ENCODE results near the gene NEU1.
"Not testable (repeated sequence)": the region's sequence is repeated elsewhere in the genome, so short reads cannot be mapped to it uniquely, and the experiment has no call there.

The NEU1 gene

DNA sequence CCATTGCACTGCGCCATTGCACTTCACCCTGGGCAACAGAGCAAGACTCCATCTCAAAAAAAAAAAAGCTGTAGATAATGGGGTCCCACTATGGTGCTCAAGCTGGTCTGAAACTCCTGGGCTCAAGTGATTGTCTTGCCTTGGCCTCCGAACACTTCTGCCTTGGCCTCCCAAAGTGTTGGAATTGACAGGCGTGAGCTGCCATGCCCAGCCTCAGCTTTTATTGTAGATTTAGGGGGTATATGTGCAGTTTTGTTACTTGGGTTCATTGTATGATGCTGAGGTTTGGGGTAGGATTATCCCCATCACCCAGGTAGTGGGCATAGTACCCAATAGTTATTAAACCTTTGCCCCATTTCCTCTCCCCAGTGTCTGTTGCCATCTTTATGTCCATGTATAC lies 23.7 kb downstream of the NEU1 start (continued):
- TF ChIP-seq, protein P1, sequence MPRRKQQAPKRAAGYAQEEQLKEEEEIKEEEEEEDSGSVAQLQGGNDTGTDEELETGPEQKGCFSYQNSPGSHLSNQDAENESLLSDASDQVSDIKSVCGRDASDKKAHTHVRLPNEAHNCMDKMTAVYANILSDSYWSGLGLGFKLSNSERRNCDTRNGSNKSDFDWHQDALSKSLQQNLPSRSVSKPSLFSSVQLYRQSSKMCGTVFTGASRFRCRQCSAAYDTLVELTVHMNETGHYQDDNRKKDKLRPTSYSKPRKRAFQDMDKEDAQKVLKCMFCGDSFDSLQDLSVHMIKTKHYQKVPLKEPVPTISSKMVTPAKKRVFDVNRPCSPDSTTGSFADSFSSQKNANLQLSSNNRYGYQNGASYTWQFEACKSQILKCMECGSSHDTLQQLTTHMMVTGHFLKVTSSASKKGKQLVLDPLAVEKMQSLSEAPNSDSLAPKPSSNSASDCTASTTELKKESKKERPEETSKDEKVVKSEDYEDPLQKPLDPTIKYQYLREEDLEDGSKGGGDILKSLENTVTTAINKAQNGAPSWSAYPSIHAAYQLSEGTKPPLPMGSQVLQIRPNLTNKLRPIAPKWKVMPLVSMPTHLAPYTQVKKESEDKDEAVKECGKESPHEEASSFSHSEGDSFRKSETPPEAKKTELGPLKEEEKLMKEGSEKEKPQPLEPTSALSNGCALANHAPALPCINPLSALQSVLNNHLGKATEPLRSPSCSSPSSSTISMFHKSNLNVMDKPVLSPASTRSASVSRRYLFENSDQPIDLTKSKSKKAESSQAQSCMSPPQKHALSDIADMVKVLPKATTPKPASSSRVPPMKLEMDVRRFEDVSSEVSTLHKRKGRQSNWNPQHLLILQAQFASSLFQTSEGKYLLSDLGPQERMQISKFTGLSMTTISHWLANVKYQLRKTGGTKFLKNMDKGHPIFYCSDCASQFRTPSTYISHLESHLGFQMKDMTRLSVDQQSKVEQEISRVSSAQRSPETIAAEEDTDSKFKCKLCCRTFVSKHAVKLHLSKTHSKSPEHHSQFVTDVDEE (CRISPR knock-in tag; IDR thresholded peaks at IDR 0.05), result no peak

DNA sequence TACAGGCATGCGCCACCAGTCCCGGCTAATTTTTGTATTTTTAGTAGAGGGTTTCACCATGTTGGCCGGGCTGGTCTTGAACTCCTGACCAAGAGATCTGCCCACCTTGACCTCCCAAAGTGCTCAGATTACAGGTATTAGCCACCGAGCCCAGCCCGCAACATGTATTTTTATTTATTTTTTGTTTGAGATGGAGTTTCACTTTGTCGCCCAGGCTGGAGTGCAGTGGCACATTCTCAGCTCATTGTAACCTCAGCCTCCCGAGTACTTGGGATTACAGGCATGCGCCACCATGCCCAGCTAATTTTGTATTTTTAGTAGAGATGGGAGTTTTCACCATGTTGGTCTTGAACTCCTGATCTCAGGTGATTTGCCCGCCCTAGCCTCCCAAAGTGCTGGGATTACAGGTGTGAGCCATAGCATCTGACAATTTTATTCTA lies 24.5 kb downstream of the NEU1 start:
- ATAC-seq, result not testable (repeated sequence)

DNA sequence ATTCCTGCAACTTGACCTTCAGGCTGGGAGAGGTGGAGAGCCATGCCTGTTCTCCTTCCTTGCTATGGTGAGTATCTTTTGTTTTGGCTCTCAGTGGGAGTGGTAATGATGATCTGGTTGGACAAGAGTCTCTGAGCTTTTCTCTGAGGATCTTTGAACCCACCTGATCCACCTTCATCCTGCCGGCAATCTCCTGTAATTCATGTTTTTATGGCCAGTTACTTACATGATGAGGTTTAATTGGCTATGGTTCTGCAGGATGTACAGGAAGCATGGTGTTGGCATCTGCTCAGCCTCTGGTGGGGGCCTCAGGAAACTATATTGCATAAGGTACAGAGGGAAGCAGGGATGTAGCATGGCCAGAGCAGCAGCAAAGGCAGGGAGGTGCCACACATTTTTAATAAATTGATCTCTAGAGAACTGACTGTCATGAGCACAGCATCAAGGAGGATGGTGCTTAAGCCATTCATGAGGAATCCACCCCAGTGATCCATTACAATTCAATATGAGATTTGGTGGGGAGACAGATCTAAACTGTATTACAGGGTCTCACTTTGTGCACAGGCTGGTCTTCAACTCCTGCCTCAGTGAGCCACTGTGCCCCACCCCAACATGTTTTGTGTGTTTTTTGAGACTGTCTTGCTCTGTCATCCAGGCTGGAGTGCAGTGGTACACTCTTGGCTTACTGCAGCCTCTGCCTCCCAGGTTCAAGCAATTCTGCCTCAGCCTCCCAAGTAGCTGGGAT lies 25.1 kb downstream of the NEU1 start:
- no peak for TF ChIP-seq ZC3H10 (CRISPR knock-in tag; IDR thresholded peaks at IDR 0.05)
- TF ChIP-seq, protein P2, sequence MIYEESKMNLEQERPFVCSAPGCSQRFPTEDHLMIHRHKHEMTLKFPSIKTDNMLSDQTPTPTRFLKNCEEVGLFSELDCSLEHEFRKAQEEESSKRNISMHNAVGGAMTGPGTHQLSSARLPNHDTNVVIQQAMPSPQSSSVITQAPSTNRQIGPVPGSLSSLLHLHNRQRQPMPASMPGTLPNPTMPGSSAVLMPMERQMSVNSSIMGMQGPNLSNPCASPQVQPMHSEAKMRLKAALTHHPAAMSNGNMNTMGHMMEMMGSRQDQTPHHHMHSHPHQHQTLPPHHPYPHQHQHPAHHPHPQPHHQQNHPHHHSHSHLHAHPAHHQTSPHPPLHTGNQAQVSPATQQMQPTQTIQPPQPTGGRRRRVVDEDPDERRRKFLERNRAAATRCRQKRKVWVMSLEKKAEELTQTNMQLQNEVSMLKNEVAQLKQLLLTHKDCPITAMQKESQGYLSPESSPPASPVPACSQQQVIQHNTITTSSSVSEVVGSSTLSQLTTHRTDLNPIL (CRISPR knock-in tag; IDR thresholded peaks at IDR 0.05; ENCODE audit: low read depth), result no peak
- TF ChIP-seq GLIS3 (CRISPR knock-in tag; IDR thresholded peaks at IDR 0.05), result no peak
- no peak for TF ChIP-seq TCF4 (CRISPR knock-in tag; IDR thresholded peaks at IDR 0.05; ENCODE audit: borderline replicate concordance)
- TF ChIP-seq, protein P1 (CRISPR knock-in tag; IDR thresholded peaks at IDR 0.05), result no peak
- no peak for TF ChIP-seq ISL1 (CRISPR knock-in tag; IDR thresholded peaks at IDR 0.05)
- TF ChIP-seq ZNF8 (CRISPR knock-in tag; IDR thresholded peaks at IDR 0.05), result no peak
- TF ChIP-seq SNAI2 (CRISPR knock-in tag; IDR thresholded peaks at IDR 0.05), result no peak
- no peak for TF ChIP-seq ZFP3 (CRISPR knock-in tag; IDR thresholded peaks at IDR 0.05)
- TF ChIP-seq, protein P3, sequence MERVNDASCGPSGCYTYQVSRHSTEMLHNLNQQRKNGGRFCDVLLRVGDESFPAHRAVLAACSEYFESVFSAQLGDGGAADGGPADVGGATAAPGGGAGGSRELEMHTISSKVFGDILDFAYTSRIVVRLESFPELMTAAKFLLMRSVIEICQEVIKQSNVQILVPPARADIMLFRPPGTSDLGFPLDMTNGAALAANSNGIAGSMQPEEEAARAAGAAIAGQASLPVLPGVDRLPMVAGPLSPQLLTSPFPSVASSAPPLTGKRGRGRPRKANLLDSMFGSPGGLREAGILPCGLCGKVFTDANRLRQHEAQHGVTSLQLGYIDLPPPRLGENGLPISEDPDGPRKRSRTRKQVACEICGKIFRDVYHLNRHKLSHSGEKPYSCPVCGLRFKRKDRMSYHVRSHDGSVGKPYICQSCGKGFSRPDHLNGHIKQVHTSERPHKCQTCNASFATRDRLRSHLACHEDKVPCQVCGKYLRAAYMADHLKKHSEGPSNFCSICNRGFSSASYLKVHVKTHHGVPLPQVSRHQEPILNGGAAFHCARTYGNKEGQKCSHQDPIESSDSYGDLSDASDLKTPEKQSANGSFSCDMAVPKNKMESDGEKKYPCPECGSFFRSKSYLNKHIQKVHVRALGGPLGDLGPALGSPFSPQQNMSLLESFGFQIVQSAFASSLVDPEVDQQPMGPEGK (CRISPR knock-in tag; IDR thresholded peaks at IDR 0.05; ENCODE audit: borderline replicate concordance), result no peak
- TF ChIP-seq, protein P4, sequence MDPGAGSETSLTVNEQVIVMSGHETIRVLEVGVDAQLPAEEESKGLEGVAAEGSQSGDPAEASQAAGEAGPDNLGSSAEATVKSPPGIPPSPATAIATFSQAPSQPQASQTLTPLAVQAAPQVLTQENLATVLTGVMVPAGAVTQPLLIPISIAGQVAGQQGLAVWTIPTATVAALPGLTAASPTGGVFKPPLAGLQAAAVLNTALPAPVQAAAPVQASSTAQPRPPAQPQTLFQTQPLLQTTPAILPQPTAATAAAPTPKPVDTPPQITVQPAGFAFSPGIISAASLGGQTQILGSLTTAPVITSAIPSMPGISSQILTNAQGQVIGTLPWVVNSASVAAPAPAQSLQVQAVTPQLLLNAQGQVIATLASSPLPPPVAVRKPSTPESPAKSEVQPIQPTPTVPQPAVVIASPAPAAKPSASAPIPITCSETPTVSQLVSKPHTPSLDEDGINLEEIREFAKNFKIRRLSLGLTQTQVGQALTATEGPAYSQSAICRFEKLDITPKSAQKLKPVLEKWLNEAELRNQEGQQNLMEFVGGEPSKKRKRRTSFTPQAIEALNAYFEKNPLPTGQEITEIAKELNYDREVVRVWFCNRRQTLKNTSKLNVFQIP (CRISPR knock-in tag; IDR thresholded peaks at IDR 0.05; ENCODE audit: borderline replicate concordance, low read depth), result no peak
- TF ChIP-seq ZFP30 (CRISPR knock-in tag; IDR thresholded peaks at IDR 0.05), result no peak
- TF ChIP-seq ARNTL (CRISPR knock-in tag; IDR thresholded peaks at IDR 0.05; ENCODE audit: borderline replicate concordance, low read depth), result no peak
- no peak for TF ChIP-seq ZNF70 (CRISPR knock-in tag; IDR thresholded peaks at IDR 0.05)
- TF ChIP-seq ZNF565 (CRISPR knock-in tag; conservative IDR thresholded peaks at IDR 0.05; ENCODE audit: low read depth), result no peak
- TF ChIP-seq, protein P5, sequence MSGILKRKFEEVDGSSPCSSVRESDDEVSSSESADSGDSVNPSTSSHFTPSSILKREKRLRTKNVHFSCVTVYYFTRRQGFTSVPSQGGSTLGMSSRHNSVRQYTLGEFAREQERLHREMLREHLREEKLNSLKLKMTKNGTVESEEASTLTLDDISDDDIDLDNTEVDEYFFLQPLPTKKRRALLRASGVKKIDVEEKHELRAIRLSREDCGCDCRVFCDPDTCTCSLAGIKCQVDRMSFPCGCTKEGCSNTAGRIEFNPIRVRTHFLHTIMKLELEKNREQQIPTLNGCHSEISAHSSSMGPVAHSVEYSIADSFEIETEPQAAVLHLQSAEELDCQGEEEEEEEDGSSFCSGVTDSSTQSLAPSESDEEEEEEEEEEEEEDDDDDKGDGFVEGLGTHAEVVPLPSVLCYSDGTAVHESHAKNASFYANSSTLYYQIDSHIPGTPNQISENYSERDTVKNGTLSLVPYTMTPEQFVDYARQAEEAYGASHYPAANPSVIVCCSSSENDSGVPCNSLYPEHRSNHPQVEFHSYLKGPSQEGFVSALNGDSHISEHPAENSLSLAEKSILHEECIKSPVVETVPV (CRISPR knock-in tag; IDR thresholded peaks at IDR 0.05), result no peak
- ATAC-seq, result no peak
